ENCODE measurements around the gene TRIOBP.
"Not testable (repeated sequence)": the region's sequence is repeated elsewhere in the genome, so short reads cannot be mapped to it uniquely, and the experiment has no call there.

TRIOBP gene

GRCh38 chr22:37794376-37794775 is 97.5 kb downstream of the TRIOBP start:
- no peak for DNase-seq (ENCODE audit: low read depth, low spot score)
- no peak overlapping the region for H3K4me3 ChIP-seq
- no peak overlapping the region for H3K9ac ChIP-seq (ENCODE audit: insufficient read length)
- H3K36me3 ChIP-seq (ENCODE audit: insufficient read depth, low read length): no peaks in the 10 kb centered on the region
- TF ChIP-seq EZH2 (IDR thresholded peaks at IDR 0.05) (no peak), FOXP2 (optimal IDR thresholded peaks at IDR 0.05; ENCODE audit: control extremely low read depth, extremely low read length, insufficient read depth) (no peak), POLR2AphosphoS5 (IDR thresholded peaks at IDR 0.05; ENCODE audit: borderline replicate concordance, low read depth, low read length) (no peak)
- no peaks in the 10 kb centered on the region for H3K9me3 ChIP-seq (ENCODE audit: low read depth, low read length)
- no peak overlapping the region for H3K27ac ChIP-seq

- TF ChIP-seq EZH2 (IDR thresholded peaks at IDR 0.05) (no peak), FOXP2 (optimal IDR thresholded peaks at IDR 0.05; ENCODE audit: control extremely low read depth, extremely low read length, insufficient read depth) (no peak), POLR2AphosphoS5 (IDR thresholded peaks at IDR 0.05; ENCODE audit: borderline replicate concordance, low read depth, low read length) (no peak)
- no peaks in the 10 kb centered on the region for H3K36me3 ChIP-seq (ENCODE audit: insufficient read depth, low read length)
- H3K9ac ChIP-seq (ENCODE audit: insufficient read length): no peak overlapping the region
- H3K9me3 ChIP-seq (ENCODE audit: low read depth, low read length): no peaks in the 10 kb centered on the region
- DNase-seq (ENCODE audit: low read depth, low spot score): no peak
- H3K27ac ChIP-seq: no peak overlapping the region
- no peak overlapping the region for H3K4me3 ChIP-seq
Observed at GRCh38 chr22:37796079-37796478, 99.2 kb downstream of the TRIOBP start.

GRCh38 chr22:37797259-37797658 is 100.4 kb downstream of the TRIOBP start:
- not testable (repeated sequence) for H3K9ac ChIP-seq (ENCODE audit: insufficient read length); H3K4me3 ChIP-seq; H3K36me3 ChIP-seq (ENCODE audit: insufficient read depth, low read length); DNase-seq (ENCODE audit: low read depth, low spot score); H3K27ac ChIP-seq; H3K9me3 ChIP-seq (ENCODE audit: low read depth, low read length)

- Histone ChIP-seq H3K36me3 (ENCODE audit: insufficient read depth, low read length) (no peaks in the 10 kb centered on the region), H3K27ac (no peak overlapping the region), H3K9ac (ENCODE audit: insufficient read length) (no peak overlapping the region), H3K9me3 (ENCODE audit: low read depth, low read length) (no peaks in the 10 kb centered on the region), H3K4me3 (no peak overlapping the region)
- DNase-seq (ENCODE audit: low read depth, low spot score): no peak
- TF ChIP-seq POLR2AphosphoS5 (IDR thresholded peaks at IDR 0.05; ENCODE audit: borderline replicate concordance, low read depth, low read length) (no peak), EZH2 (IDR thresholded peaks at IDR 0.05) (no peak), FOXP2 (optimal IDR thresholded peaks at IDR 0.05; ENCODE audit: control extremely low read depth, extremely low read length, insufficient read depth) (no peak)
Observed at GRCh38 chr22:37797874-37798500, 101.1 kb downstream of the TRIOBP start.

- H3K36me3 ChIP-seq (ENCODE audit: insufficient read depth, low read length); H3K4me3 ChIP-seq; H3K9me3 ChIP-seq (ENCODE audit: low read depth, low read length); H3K27ac ChIP-seq; H3K9ac ChIP-seq (ENCODE audit: insufficient read length); DNase-seq (ENCODE audit: low read depth, low spot score): not testable (repeated sequence)
Observed at GRCh38 chr22:37799979-37800378, 103.1 kb downstream of the TRIOBP start.

GRCh38 chr22:37801946-37802309 is 105.1 kb downstream of the TRIOBP start:
- H3K27ac ChIP-seq: no peak overlapping the region
- H3K4me3 ChIP-seq: peak overlapping the region; percentile 88

GRCh38 chr22:37802310-37803194 is 105.7 kb downstream of the TRIOBP start:
- Histone ChIP-seq H3K9ac (ENCODE audit: insufficient read length) (peak overlapping the region; percentile 70), H3K4me3 (peak overlapping the region; percentile 88), H3K27ac (no peak overlapping the region), H3K9me3 (ENCODE audit: low read depth, low read length) (no peaks in the 10 kb centered on the region), H3K36me3 (ENCODE audit: insufficient read depth, low read length) (no peaks in the 10 kb centered on the region)
- no peak for TF ChIP-seq EZH2 (IDR thresholded peaks at IDR 0.05)
- peak; percentile 47; the same call in 1 of the 2 replicates for TF ChIP-seq POLR2AphosphoS5 (IDR thresholded peaks at IDR 0.05; ENCODE audit: borderline replicate concordance, low read depth, low read length)
- TF ChIP-seq FOXP2 (optimal IDR thresholded peaks at IDR 0.05; ENCODE audit: control extremely low read depth, extremely low read length, insufficient read depth): no peak
- DNase-seq (ENCODE audit: low read depth, low spot score): no peak

More at GRCh38 chr22:37801946-37802309, 105.1 kb downstream of the TRIOBP start:
- H3K9me3 ChIP-seq (ENCODE audit: low read depth, low read length): no peaks in the 10 kb centered on the region
- H3K9ac ChIP-seq (ENCODE audit: insufficient read length): peak overlapping the region; percentile 70
- TF ChIP-seq EZH2 (IDR thresholded peaks at IDR 0.05): no peak
- TF ChIP-seq FOXP2 (optimal IDR thresholded peaks at IDR 0.05; ENCODE audit: control extremely low read depth, extremely low read length, insufficient read depth): no peak
- no peak for TF ChIP-seq POLR2AphosphoS5 (IDR thresholded peaks at IDR 0.05; ENCODE audit: borderline replicate concordance, low read depth, low read length)
- no peaks in the 10 kb centered on the region for H3K36me3 ChIP-seq (ENCODE audit: insufficient read depth, low read length)
- no peak for DNase-seq (ENCODE audit: low read depth, low spot score)

GRCh38 chr22:37803195-37803638 is 106.4 kb downstream of the TRIOBP start:
- Histone ChIP-seq H3K9me3 (ENCODE audit: low read depth, low read length) (no peaks in the 10 kb centered on the region), H3K36me3 (ENCODE audit: insufficient read depth, low read length) (no peaks in the 10 kb centered on the region), H3K27ac (no peak overlapping the region), H3K9ac (ENCODE audit: insufficient read length) (no peak overlapping the region), H3K4me3 (peak overlapping the region; percentile 88)
- no peak for DNase-seq (ENCODE audit: low read depth, low spot score)
- TF ChIP-seq EZH2 (IDR thresholded peaks at IDR 0.05) (no peak), POLR2AphosphoS5 (IDR thresholded peaks at IDR 0.05; ENCODE audit: borderline replicate concordance, low read depth, low read length) (no peak), FOXP2 (optimal IDR thresholded peaks at IDR 0.05; ENCODE audit: control extremely low read depth, extremely low read length, insufficient read depth) (no peak)

Data from SK-N-MC (cell line).